SK-N-SH (cell line): Measurements from ENCODE around the gene POU6F2. TPM values are rescaled to one million over a fixed set of nuclear protein-coding genes. Genes with fewer than 3 reads are reported as not detected.

Experiments
- CTCF ChIA-PET: fragments of 300-600, 350-600 bp; formaldehyde crosslinking; extraction: SDS; loops from one replicate; lab custom pipeline; 2021; lab: Yijun Ruan, JAX
- POLR2A ChIA-PET: fragments of 350-600 bp; sonication (Branson Sonifier 250); formaldehyde crosslinking; extraction: SDS; loops from one replicate; lab custom pipeline; 2020; ENCODE audit warnings: antibody characterized with exemption, inconsistent platforms; lab: Yijun Ruan, JAX
- DNase-seq: peaks from one replicate; pipeline ENCODE4 v3.0.0; 2012
- H2AFZ ChIP-seq: fragments of 200-600 bp; sonication (generic); 2 replicates; pipeline ENCODE4 v1.8.1; 2016; ENCODE audit warnings: antibody characterized with exemption, mild to moderate bottlenecking, low read depth
- H3F3A ChIP-seq: fragments of 200-600 bp; sonication (generic); replicated peaks from 2 replicates; pipeline ENCODE3; 2016; ENCODE audit warnings: antibody characterized with exemption, mild to moderate bottlenecking; ENCODE audit not compliant: insufficient read depth
- H3K27ac ChIP-seq, 2 experiments: fragments of 200-500 bp in 1 of 2; fragments of 200-600 bp in 1 of 2; sonication (Bioruptor generic) in 1 of 2; sonication (generic), shearing (Covaris generic) in 1 of 2; 2 replicates each; pipeline versions ENCODE4 v1.5.1 to v1.6.1; 2014 to 2016; ENCODE audit warnings: low read depth in 2 of 2, inconsistent platforms in 1 of 2, low read length in 1 of 2, mild to moderate bottlenecking in 1 of 2, mixed read lengths in 1 of 2
- H3K27me3 ChIP-seq: fragments of 200-600 bp; sonication (generic), shearing (Covaris generic); 2 replicates; pipeline ENCODE4 v1.6.1; 2016; ENCODE audit warnings: mixed run types; ENCODE audit not compliant: insufficient read depth
- H3K36me3 ChIP-seq, 2 experiments: fragments of 200-500 bp in 1 of 2; fragments of 200-600 bp in 1 of 2; sonication (Bioruptor generic) in 1 of 2; sonication (generic) in 1 of 2; replicated peaks in 1 of 2; 2 replicates each; pipeline versions ENCODE3 to v1.5.1; 2014 to 2016; ENCODE audit warnings: low read length in 1 of 2, mild to moderate bottlenecking in 1 of 2; ENCODE audit not compliant: insufficient read depth in 2 of 2, control insufficient read depth in 1 of 2
- H3K4me1 ChIP-seq, 2 experiments: fragments of 200-500 bp in 1 of 2; fragments of 200-600 bp in 1 of 2; sonication (Bioruptor generic) in 1 of 2; sonication (generic), shearing (Covaris generic) in 1 of 2; 2 replicates each; pipeline versions ENCODE4 v1.5.1 to v1.6.1; 2014 to 2016; ENCODE audit warnings: low read depth in 1 of 2, low read length in 1 of 2, mixed run types in 1 of 2; ENCODE audit not compliant: insufficient read depth in 2 of 2, control insufficient read depth in 1 of 2
- H3K4me2 ChIP-seq: fragments of 200-600 bp; sonication (generic), shearing (Covaris generic); 2 replicates; pipeline ENCODE4 v1.6.1; 2017; ENCODE audit warnings: mixed run types
- H3K4me3 ChIP-seq, 2 experiments: fragments of 200-500 bp in 1 of 2; fragments of 200-600 bp in 1 of 2; sonication (Bioruptor generic) in 1 of 2; sonication (generic), shearing (Covaris generic) in 1 of 2; 2 replicates each; pipeline versions ENCODE4 v1.5.1 to v1.8.1; 2014 to 2016; ENCODE audit warnings: low read depth in 2 of 2, inconsistent platforms in 1 of 2, low read length in 1 of 2, mild to moderate bottlenecking in 1 of 2, mixed read lengths in 1 of 2, moderate library complexity in 1 of 2
- H3K79me2 ChIP-seq: fragments of 200-600 bp; sonication (generic); 2 replicates; pipeline ENCODE4 v1.8.1; 2017; ENCODE audit warnings: mild to moderate bottlenecking; ENCODE audit not compliant: insufficient read depth
- H3K9ac ChIP-seq: fragments of 200-600 bp; sonication (generic); 2 replicates; pipeline ENCODE4 v1.6.1; 2017; ENCODE audit warnings: mixed run types
- H3K9me2 ChIP-seq: fragments of 200-600 bp; sonication (generic); 2 replicates; pipeline ENCODE4 v1.6.1; 2017; ENCODE audit warnings: mixed run types
- H3K9me3 ChIP-seq: fragments of 200-600 bp; sonication (generic); 2 replicates; pipeline ENCODE4 v1.6.1; 2017; ENCODE audit warnings: mixed run types, mild to moderate bottlenecking, moderate library complexity
- H4K20me1 ChIP-seq: fragments of 200-600 bp; sonication (generic); 2 replicates; pipeline ENCODE4 v1.6.1; 2017; ENCODE audit warnings: mild to moderate bottlenecking, mixed run types; ENCODE audit not compliant: insufficient read depth
- EP300 ChIP-seq, 2 experiments: IDR thresholded peaks; 2 replicates each; pipeline versions ENCODE4 v1.4.0 to v1.6.1; 2012; ENCODE audit warnings: borderline replicate concordance in 1 of 2, low read depth in 1 of 2, low read length in 1 of 2
- EZH2phosphoT487 ChIP-seq: fragments of 200-600 bp; sonication (generic); IDR thresholded peaks from 2 replicates; pipeline ENCODE4 v1.6.1; 2017; ENCODE audit warnings: low read depth, mixed run types, mild to moderate bottlenecking, antibody characterized with exemption, moderate library complexity, borderline replicate concordance
- FOXM1 ChIP-seq: IDR thresholded peaks from 2 replicates; pipeline ENCODE4 v1.4.0; 2012; ENCODE audit warnings: low read depth, mild to moderate bottlenecking
- GABPA ChIP-seq: IDR thresholded peaks from 2 replicates; pipeline ENCODE4 v1.4.0; 2012; ENCODE audit warnings: low read depth, mild to moderate bottlenecking
- IRF3 ChIP-seq: fragments of 150-350 bp; IDR thresholded peaks from 2 replicates; pipeline ENCODE4 v1.6.1; 2016; ENCODE audit warnings: mild to moderate bottlenecking, low read depth, low read length
- JUND ChIP-seq: IDR thresholded peaks from 2 replicates; pipeline ENCODE4 v1.4.0; 2012
- NFIC ChIP-seq: IDR thresholded peaks from 2 replicates; pipeline ENCODE4 v1.4.0; 2012; ENCODE audit warnings: borderline replicate concordance
- PBX3 ChIP-seq: IDR thresholded peaks from 2 replicates; pipeline ENCODE4; 2012
- POLR2AphosphoS5 ChIP-seq: IDR thresholded peaks from 2 replicates; pipeline ENCODE4 v1.6.1; 2012; ENCODE audit warnings: low read depth, low read length
- RAD21 ChIP-seq: IDR thresholded peaks from 2 replicates; pipeline ENCODE4 v1.6.1; 2012; ENCODE audit warnings: mild to moderate bottlenecking, low read length
- RCOR1 ChIP-seq: fragments of 150-350 bp; IDR thresholded peaks from 2 replicates; pipeline ENCODE4 v1.6.1; 2017; ENCODE audit warnings: antibody characterized with exemption, low read length
- SMC3 ChIP-seq: IDR thresholded peaks from 2 replicates; pipeline ENCODE4 v1.6.1; 2012; ENCODE audit warnings: low read depth, low read length, improper control_type of control experiment
- TAF1 ChIP-seq: IDR thresholded peaks from 2 replicates; pipeline ENCODE4 v1.6.1; 2012; ENCODE audit warnings: low read depth, mild to moderate bottlenecking, low read length, moderate library complexity, borderline replicate concordance
- TCF12 ChIP-seq: IDR thresholded peaks from 2 replicates; pipeline ENCODE4 v1.4.0; 2012
- TEAD4 ChIP-seq: IDR thresholded peaks from 2 replicates; pipeline ENCODE4 v1.4.0; 2012; ENCODE audit warnings: mild to moderate bottlenecking, borderline replicate concordance; ENCODE audit not compliant: insufficient read depth
- YY1 ChIP-seq: IDR thresholded peaks from 2 replicates; pipeline ENCODE4 v1.4.0; 2012; ENCODE audit warnings: low read depth, mild to moderate bottlenecking
- WGBS: methylation state at CpG from one replicate; pipeline ENCODE4 v1.1.6; 2017; ENCODE audit warnings: low lambda C conversion rate; 5-methylcytosine and 5-hydroxymethylcytosine counted together
- polyA plus RNA-seq, 3 experiments: library from polyadenylated mRNA; depleted of rRNA; stranded (reverse); fragments of >200 nt; gene quantifications; 2 replicates each; pipeline ENCODE4 v1.2.3, GENCODE V29; 2012
- TF ChIP-seq, protein P1 (sequence below): IDR thresholded peaks from 2 replicates; pipeline ENCODE4 v1.4.0; 2012; ENCODE audit warnings: low read depth, borderline replicate concordance

Gene POU6F2
- polyA plus RNA-seq, 1 of the 3 experiments (the other 2 are of a cell fraction), result under 0.01 TPM

GRCh38 chr7:39073432-39073831 lies 95.7 kb downstream of the POU6F2 start:
- no peak overlapping the region for H2AFZ ChIP-seq
- CTCF ChIA-PET, result interaction anchor here (0.6 to 1.2 kb wide), 2 partner anchors 12 to 675 kb away, joined by 3 to 5 read pairs; no protein-coding TSS in a partner anchor

More at GRCh38 chr7:39073432-39073831, 95.7 kb downstream of the POU6F2 start:
- Histone ChIP-seq H3K9me2 (no peaks in the 10 kb centered on the region), H3K4me2 (no peak overlapping the region), H3K79me2 (no peaks in the 10 kb centered on the region), H3K9ac (no peak overlapping the region), H3K4me3 (no peak overlapping the region), H3K27me3 (peaks cover 6% of the 10 kb centered on the region), H3K27ac (no peak overlapping the region), H3K4me1 (no peaks in the 10 kb centered on the region), H4K20me1 (no peaks in the 10 kb centered on the region), H3K36me3 (no peaks in the 10 kb centered on the region), H3K9me3 (no peaks in the 10 kb centered on the region), H3F3A (no peaks in the 10 kb centered on the region)
- POLR2A ChIA-PET, result no interaction called here
- TF ChIP-seq EZH2phosphoT487, result no peak
- no peak for TF ChIP-seq NFIC
- no peak for TF ChIP-seq JUND
- TF ChIP-seq, protein P1, sequence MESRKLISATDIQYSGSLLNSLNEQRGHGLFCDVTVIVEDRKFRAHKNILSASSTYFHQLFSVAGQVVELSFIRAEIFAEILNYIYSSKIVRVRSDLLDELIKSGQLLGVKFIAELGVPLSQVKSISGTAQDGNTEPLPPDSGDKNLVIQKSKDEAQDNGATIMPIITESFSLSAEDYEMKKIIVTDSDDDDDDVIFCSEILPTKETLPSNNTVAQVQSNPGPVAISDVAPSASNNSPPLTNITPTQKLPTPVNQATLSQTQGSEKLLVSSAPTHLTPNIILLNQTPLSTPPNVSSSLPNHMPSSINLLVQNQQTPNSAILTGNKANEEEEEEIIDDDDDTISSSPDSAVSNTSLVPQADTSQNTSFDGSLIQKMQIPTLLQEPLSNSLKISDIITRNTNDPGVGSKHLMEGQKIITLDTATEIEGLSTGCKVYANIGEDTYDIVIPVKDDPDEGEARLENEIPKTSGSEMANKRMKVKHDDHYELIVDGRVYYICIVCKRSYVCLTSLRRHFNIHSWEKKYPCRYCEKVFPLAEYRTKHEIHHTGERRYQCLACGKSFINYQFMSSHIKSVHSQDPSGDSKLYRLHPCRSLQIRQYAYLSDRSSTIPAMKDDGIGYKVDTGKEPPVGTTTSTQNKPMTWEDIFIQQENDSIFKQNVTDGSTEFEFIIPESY, result no peak
- TF ChIP-seq TCF12, result no peak
- no peak for TF ChIP-seq YY1
- TF ChIP-seq PBX3, result no peak
- TF ChIP-seq IRF3, result no peak
- TF ChIP-seq POLR2AphosphoS5, result no peak
- no peak for TF ChIP-seq RCOR1
- TF ChIP-seq EP300 (IDR thresholded peaks at IDR 0.05; ENCODE audit: borderline replicate concordance in 1 of 2, low read depth in 1 of 2, low read length in 1 of 2), result no peak
- no peak for TF ChIP-seq FOXM1
- no peak for TF ChIP-seq TEAD4
- TF ChIP-seq TAF1, result no peak
- no peak for TF ChIP-seq GABPA
- TF ChIP-seq RAD21, result no peak
- no peak for TF ChIP-seq SMC3
- WGBS, result 10% methylated on average over 8 of the region's 8 CpGs
- no peak for DNase-seq
